BJ (cell line): ENCODE data around the gene KMT5B. TPM values are rescaled to one million over a fixed set of nuclear protein-coding genes. Genes with fewer than 3 reads are reported as not detected.
A peak's percentile ranks its signal among the peaks of the same experiment; 100 is the strongest.

Experiments used
- CTCF ChIA-PET: fragments of 350-600 bp; formaldehyde crosslinking; extraction: SDS; loops from one replicate; lab custom pipeline; 2021; ENCODE audit warnings: antibody characterized with exemption, inconsistent platforms; lab: Yijun Ruan, JAX
- POLR2A ChIA-PET: fragments of 300-600 bp; sonication (Branson Sonifier 250); formaldehyde crosslinking; extraction: SDS; loops from one replicate; lab custom pipeline; 2021; ENCODE audit warnings: antibody characterized with exemption; lab: Charles Lee
- DNase-seq: peaks from one replicate; pipeline ENCODE4 v3.0.0-alpha.2; 2011; ENCODE audit warnings: low read depth
- H3K27me3 ChIP-seq: 2 replicates; pipeline ENCODE4 v1.6.0; 2011; ENCODE audit warnings: low read length; ENCODE audit not compliant: control insufficient read depth, insufficient read depth
- H3K36me3 ChIP-seq: 2 replicates; pipeline ENCODE4 v1.5.1; 2011; ENCODE audit warnings: low read length; ENCODE audit not compliant: control insufficient read depth, insufficient read depth
- H3K4me3 ChIP-seq: 2 replicates; pipeline ENCODE4 v1.5.1; 2011; ENCODE audit warnings: low read depth, mild to moderate bottlenecking, control low read depth, low read length
- polyA plus RNA-seq: library from polyadenylated mRNA; depleted of rRNA; stranded (reverse); fragments of >200 nt; gene quantifications from 2 replicates; pipeline ENCODE4 v1.2.3, GENCODE V29; 2011; rRNA removed
- TF ChIP-seq, protein P1 (sequence below): IDR thresholded peaks from 2 replicates; pipeline ENCODE4 v1.5.1; 2011; ENCODE audit warnings: low read depth, mild to moderate bottlenecking, control low read depth, inconsistent platforms, low read length, moderate library complexity; ENCODE audit not compliant: insufficient read depth

The KMT5B gene
- polyA plus RNA-seq, 1 experiment, result 7.3 TPM

DNA sequence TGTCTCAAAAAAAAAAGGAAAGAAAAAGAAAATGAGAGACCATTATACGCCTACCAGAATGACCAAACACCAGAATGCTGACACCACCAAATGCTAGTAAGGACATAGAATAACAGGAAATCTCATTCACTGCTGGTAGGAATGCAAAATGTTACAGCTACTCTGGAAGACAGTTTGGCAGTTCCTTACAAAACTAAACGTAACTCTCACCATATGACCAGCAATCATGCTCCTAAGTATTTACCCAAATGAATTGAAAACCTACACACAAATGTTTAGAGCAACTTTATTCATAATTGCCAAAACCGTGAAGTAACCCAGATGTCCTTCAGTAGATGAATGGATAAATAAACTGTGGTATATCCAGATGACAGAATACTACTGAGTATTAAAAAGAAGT is 99.1 kb downstream of the KMT5B start:
- Histone ChIP-seq H3K27me3 (no peaks in the 10 kb centered on the region), H3K4me3 (no peak overlapping the region), H3K36me3 (no peaks in the 10 kb centered on the region)
- ChIA-PET CTCF (interaction anchor here (0.7 kb wide), 1 partner anchor 343 kb away, joined by 4 read pairs; no protein-coding TSS in a partner anchor), POLR2A (no interaction called here)
- no peak for DNase-seq
- TF ChIP-seq, protein P1, sequence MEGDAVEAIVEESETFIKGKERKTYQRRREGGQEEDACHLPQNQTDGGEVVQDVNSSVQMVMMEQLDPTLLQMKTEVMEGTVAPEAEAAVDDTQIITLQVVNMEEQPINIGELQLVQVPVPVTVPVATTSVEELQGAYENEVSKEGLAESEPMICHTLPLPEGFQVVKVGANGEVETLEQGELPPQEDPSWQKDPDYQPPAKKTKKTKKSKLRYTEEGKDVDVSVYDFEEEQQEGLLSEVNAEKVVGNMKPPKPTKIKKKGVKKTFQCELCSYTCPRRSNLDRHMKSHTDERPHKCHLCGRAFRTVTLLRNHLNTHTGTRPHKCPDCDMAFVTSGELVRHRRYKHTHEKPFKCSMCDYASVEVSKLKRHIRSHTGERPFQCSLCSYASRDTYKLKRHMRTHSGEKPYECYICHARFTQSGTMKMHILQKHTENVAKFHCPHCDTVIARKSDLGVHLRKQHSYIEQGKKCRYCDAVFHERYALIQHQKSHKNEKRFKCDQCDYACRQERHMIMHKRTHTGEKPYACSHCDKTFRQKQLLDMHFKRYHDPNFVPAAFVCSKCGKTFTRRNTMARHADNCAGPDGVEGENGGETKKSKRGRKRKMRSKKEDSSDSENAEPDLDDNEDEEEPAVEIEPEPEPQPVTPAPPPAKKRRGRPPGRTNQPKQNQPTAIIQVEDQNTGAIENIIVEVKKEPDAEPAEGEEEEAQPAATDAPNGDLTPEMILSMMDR, result peak; percentile 33; the same call in 1 of the 2 replicates

DNA sequence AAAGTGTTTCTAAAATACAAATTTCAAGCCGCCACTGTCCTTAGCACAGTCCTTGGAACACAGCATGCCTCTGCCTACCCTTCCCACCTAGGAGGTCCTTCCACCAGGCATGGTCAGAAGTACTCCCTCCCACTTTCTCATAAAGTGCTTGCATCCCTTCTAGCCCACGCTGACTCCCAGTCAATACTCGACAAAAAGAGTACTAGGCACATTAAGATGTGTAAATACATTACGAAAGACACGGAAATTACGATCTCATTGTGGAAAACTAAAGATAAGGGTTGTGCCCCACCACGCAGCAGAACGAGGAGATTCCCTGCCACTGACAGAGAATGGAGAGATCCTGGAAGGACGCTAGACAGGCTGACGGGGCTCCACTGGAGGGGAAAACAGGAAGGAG is 105.4 kb downstream of the KMT5B start:
- ChIA-PET POLR2A (no interaction called here), CTCF (interaction anchor here (1.2 kb wide), 1 partner anchor 101 kb away, joined by 4 read pairs; no protein-coding TSS in a partner anchor)
- TF ChIP-seq, protein P1, result no peak
- DNase-seq, result no peak
- Histone ChIP-seq H3K36me3 (no peaks in the 10 kb centered on the region), H3K4me3 (no peak overlapping the region), H3K27me3 (no peaks in the 10 kb centered on the region)

DNA sequence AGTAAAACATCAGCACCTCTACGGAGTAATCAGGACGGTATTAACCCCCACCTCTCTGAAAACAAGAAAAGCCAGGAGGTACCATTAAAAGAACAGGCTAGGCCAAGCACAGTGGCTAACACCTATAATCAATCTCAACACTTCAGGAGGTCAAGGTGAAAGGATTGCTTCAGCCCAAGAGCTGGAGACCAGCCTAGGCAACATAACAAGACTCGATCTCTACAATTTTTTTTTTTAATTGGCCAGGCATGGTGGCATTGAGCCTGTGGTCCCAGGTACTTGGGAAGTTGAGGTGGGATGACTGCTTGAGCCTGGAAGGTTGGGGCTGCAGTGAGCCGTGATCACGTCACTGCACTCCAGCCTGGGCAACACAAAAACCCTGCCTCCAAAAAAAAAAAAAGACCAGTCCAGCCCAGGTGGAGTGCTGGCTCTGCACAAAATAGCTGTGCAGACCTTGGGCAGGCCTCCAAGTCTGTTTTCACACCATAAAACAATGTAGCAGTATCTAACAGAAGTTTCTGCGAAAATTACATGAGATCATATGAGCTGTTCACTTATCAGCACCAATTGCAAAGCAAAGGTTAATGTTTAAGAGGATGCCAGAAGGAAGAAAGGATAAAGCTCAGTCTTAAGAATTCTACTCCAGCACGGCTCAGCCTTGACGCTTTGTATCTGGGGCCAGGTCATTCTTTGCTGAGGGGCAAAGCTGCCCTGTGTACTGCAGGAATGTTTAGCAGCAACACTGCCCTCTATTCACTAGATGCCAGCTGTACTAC is 106.7 kb downstream of the KMT5B start:
- POLR2A ChIA-PET, result no interaction called here
- TF ChIP-seq, protein P1, result no peak
- CTCF ChIA-PET, result interaction anchor here (0.7 to 1.5 kb wide), 5 partner anchors 9 to 88 kb away, joined by 3 to 5 read pairs (median 4); no protein-coding TSS in a partner anchor
- Histone ChIP-seq H3K27me3 (no peaks in the 10 kb centered on the region), H3K4me3 (no peak overlapping the region), H3K36me3 (no peaks in the 10 kb centered on the region)
- DNase-seq, result no peak

Other genes starting within 250 kb of the KMT5B start
- 23.6 and 38.0 TPM in 2 replicates for gene UNC93B1, start 209.2 kb downstream of the KMT5B start, polyA plus RNA-seq
- gene ALDH3B1, start 203.0 kb downstream of the KMT5B start, polyA plus RNA-seq, result 48.4 and 74.2 TPM in 2 replicates
- gene NDUFS8, start 182.6 kb downstream of the KMT5B start, polyA plus RNA-seq, result 75.1 and 101 TPM in 2 replicates
- 56.0 and 111 TPM in 2 replicates for gene TCIRG1, start 174.3 kb downstream of the KMT5B start, polyA plus RNA-seq
- gene CHKA, start 91.9 kb downstream of the KMT5B start, polyA plus RNA-seq, result 5.9 and 7.0 TPM in 2 replicates
- 64.3 and 97.3 TPM in 2 replicates for gene C11orf24, start 58.7 kb upstream of the KMT5B start, polyA plus RNA-seq
- 7.0 and 11.5 TPM in 2 replicates for gene LRP5, start 99.3 kb upstream of the KMT5B start, polyA plus RNA-seq
- gene PPP6R3, start 247.5 kb upstream of the KMT5B start, polyA plus RNA-seq, result 31.6 and 50.5 TPM in 2 replicates